Hepatocyte (in vitro differentiated cells): Measurements from ENCODE around the gene ZNF581.

Source experiments
- EZH2 ChIP-seq: fragments of 200-600 bp; sonication (generic); IDR thresholded peaks from 2 replicates; pipeline ENCODE4 v1.6.1; 2016; ENCODE audit warnings: antibody characterized with exemption, mild to moderate bottlenecking, borderline replicate concordance
- EZH2phosphoT487 ChIP-seq: fragments of 200-600 bp; sonication (generic); IDR thresholded peaks from one replicate; pipeline ENCODE4 v1.6.1; 2018; ENCODE audit warnings: antibody characterized with exemption, mild to moderate bottlenecking, low read depth, moderate library complexity; ENCODE audit not compliant: unreplicated experiment, severe bottlenecking
- TF ChIP-seq, protein P1 (sequence below): fragments of 200-600 bp; sonication (generic); IDR thresholded peaks from 2 replicates; pipeline ENCODE4 v1.5.1; 2016; ENCODE audit warnings: antibody characterized with exemption, mild to moderate bottlenecking; ENCODE audit not compliant: poor library complexity

DNA sequence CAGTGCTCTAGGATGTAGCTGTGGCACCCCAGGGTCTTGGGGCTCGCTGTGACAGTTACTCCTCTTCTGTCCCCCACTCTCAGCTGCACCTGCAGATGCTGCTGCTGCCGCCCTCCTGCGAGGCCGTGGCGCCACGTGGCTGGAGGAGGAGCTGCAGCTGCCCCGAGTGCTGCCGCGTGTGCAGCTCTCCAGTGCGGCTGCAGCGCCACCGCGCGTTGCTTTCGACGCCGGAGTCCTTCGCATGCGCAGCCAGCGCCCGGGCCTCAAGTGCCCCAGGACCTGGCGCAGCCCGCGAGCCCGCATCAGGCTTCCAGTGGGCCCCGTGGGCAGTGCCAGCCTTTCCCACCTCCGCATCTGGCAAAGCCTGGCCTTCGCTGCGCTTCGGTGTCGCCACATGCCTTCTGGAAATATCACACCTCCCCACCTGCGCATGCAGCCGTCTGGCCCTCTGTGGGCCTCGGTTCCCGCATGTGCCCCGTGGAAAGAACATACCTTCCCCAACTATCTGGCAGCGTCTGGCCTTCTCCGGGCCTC is 3.3 kb upstream of the ZNF581 start:
- TF ChIP-seq, protein P1, sequence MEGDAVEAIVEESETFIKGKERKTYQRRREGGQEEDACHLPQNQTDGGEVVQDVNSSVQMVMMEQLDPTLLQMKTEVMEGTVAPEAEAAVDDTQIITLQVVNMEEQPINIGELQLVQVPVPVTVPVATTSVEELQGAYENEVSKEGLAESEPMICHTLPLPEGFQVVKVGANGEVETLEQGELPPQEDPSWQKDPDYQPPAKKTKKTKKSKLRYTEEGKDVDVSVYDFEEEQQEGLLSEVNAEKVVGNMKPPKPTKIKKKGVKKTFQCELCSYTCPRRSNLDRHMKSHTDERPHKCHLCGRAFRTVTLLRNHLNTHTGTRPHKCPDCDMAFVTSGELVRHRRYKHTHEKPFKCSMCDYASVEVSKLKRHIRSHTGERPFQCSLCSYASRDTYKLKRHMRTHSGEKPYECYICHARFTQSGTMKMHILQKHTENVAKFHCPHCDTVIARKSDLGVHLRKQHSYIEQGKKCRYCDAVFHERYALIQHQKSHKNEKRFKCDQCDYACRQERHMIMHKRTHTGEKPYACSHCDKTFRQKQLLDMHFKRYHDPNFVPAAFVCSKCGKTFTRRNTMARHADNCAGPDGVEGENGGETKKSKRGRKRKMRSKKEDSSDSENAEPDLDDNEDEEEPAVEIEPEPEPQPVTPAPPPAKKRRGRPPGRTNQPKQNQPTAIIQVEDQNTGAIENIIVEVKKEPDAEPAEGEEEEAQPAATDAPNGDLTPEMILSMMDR, result peak; percentile 14
- TF ChIP-seq EZH2, result no peak
- TF ChIP-seq EZH2phosphoT487, result no peak
